GM13976 (cell line): ENCODE results near the gene HBG1.
A peak's percentile ranks its signal among the peaks of the same experiment; 100 is the strongest.
"Not testable (repeated sequence)": the region's sequence is repeated elsewhere in the genome, so short reads cannot be mapped to it uniquely, and the experiment has no call there.

ENCODE experiments used
- DNase-seq: peaks from one replicate; pipeline ENCODE4 v3.0.0; 2012; ENCODE audit warnings: low spot score
- in situ Hi-C: fragments of 300-500 bp; cut with MboI; formaldehyde crosslinking; loops from one replicate; pipeline ENCODE4 v1.12.0; 2022; ENCODE audit warnings: low sequenced_read_pairs, mixed read lengths, inconsistent platforms; ENCODE audit not compliant: unreplicated experiment
- TF ChIP-seq, protein P1 (sequence below): IDR thresholded peaks from 2 replicates; pipeline ENCODE4 v1.5.1; 2012; ENCODE audit warnings: borderline replicate concordance, mild to moderate bottlenecking; ENCODE audit not compliant: insufficient read depth; ENCODE audit errors: extremely low read depth, missing control alignments, control extremely low read depth

HBG1 gene

DNA sequence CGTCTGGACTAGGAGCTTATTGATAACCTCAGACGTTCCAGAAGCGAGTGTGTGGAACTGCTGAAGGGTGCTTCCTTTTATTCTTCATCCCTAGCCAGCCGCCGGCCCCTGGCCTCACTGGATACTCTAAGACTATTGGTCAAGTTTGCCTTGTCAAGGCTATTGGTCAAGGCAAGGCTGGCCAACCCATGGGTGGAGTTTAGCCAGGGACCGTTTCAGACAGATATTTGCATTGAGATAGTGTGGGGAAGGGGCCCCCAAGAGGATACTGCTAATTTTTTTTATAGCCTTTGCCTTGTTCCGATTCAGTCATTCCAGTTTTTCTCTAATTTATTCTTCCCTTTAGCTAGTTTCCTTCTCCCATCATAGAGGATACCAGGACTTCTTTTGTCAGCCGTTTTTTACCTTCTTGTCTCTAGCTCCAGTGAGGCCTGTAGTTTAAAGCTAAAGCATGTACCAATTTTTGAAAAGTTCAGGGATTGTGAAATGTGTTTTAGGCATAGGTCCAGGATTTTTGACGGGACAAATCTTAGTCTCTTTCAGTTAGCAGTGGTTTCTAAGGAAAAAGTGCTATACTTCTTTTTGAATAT is at the start of gene HBG1:
Gene HBG1 (minus strand): TSS at position 51 of the 590 bp plus-strand sequence. CDS start 53 bp downstream, outside the sequence.
- DNase-seq, in situ Hi-C loops: not testable (repeated sequence)

DNA sequence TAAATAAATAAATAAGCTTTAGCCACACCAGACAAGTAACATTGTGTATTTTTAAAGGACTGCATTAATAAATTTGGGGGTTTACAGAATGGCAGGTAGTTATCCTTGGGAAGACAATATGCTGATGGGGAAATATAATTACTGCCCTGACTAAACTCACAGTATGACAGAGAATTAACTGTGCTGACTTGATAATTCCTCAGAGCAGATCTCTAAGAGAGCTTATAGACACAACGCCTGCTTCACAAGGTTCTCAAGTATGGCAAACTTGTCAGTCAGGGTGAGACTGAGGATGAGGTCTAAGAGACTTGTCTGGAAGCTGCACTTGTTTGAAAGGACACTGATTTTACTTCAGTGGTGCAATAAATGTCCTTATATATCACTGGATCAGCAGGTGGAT is 48.8 kb upstream of the HBG1 start:
- in situ Hi-C loops, result no loop called here

DNA sequence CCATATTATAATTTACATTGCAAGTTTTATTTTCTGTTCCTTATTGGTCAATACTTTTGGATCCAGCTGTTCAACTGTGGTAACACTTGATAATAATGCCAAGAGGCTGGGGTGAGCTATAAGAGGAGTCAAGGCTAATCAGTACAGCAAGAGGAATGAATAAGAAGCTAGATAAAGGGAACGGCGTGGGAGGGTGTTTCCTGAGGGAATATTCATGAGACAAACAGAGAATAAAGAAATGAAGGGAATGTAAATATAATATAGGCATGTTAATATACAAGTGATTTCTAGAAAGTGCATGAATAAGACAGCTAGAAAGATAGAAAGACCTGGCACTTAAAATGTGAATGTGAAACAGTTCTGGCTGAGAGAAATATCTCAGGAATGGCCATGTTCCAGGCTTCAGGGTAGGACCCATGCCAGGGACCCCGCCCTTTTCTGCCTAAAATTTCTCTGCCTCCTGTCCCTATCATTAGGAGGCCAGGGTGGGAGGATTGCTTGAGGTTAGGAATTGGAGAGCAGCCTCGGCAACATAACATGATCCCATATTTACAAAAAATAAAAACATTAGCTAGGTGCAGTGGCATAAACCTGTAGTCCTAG is 48.2 kb upstream of the HBG1 start:
- TF ChIP-seq, protein P1, sequence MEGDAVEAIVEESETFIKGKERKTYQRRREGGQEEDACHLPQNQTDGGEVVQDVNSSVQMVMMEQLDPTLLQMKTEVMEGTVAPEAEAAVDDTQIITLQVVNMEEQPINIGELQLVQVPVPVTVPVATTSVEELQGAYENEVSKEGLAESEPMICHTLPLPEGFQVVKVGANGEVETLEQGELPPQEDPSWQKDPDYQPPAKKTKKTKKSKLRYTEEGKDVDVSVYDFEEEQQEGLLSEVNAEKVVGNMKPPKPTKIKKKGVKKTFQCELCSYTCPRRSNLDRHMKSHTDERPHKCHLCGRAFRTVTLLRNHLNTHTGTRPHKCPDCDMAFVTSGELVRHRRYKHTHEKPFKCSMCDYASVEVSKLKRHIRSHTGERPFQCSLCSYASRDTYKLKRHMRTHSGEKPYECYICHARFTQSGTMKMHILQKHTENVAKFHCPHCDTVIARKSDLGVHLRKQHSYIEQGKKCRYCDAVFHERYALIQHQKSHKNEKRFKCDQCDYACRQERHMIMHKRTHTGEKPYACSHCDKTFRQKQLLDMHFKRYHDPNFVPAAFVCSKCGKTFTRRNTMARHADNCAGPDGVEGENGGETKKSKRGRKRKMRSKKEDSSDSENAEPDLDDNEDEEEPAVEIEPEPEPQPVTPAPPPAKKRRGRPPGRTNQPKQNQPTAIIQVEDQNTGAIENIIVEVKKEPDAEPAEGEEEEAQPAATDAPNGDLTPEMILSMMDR, result no peak
- in situ Hi-C loops, result no loop called here

More for the DNA sequence above, 48.8 kb upstream of the HBG1 start:
- no peak for DNase-seq
- TF ChIP-seq, protein P1, result no peak

DNA sequence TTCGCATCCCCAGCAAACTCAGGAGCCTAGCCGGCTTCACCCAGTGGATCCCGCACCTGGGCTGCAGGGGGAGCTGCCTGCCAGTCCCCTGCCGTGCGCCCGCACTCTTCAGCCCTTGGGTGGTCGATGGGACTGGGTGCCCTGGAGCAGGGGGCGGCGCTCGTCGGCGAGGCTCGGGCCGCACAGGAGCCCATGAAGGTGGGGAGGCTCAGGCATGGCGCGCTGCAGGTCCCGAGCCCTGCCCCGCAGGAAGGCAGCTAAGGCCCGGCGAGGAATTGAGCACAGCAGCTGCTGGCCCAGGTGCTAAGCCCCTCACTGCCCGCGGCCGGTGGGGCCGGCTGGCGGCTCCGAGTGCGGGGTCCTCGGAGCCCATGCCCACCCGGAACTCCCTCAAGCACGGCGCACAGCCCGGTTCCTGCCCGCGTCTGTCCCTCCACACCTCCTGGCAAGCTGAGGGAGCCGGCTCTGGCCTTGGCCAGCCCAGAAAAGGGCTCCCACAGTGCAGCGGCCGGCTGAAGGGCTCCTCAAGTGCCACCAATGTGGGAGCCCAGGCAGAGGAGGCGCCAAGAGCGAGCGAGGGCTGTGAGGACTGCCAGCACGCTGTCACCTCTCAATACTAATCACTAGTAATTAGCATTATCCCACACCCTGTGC is 44.8 kb upstream of the HBG1 start:
- DNase-seq, in situ Hi-C loops: not testable (repeated sequence)

More for the DNA sequence above, 48.2 kb upstream of the HBG1 start:
- no peak for DNase-seq

DNA sequence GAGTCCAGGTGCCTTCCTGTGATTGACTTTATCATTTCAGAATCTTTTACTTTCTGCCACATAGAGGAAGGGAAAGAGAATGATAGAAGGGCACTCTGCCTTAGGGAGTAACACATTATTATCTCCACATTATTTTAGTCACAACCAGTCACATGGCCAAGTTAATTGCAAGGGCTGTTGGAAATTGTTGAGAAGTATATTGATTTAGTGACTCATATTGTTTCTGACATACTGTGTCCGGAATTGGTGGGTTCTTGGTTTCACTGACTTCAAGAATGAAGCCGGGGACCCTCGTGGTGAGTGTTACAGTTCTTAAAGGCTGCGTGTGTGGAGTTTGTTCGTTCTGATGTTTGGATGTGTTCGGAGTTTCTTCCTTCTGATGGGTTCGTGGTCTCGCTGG is 43.4 kb upstream of the HBG1 start:
- TF ChIP-seq, protein P1, result no peak
- in situ Hi-C loops, result no loop called here
- DNase-seq, result no peak

DNA sequence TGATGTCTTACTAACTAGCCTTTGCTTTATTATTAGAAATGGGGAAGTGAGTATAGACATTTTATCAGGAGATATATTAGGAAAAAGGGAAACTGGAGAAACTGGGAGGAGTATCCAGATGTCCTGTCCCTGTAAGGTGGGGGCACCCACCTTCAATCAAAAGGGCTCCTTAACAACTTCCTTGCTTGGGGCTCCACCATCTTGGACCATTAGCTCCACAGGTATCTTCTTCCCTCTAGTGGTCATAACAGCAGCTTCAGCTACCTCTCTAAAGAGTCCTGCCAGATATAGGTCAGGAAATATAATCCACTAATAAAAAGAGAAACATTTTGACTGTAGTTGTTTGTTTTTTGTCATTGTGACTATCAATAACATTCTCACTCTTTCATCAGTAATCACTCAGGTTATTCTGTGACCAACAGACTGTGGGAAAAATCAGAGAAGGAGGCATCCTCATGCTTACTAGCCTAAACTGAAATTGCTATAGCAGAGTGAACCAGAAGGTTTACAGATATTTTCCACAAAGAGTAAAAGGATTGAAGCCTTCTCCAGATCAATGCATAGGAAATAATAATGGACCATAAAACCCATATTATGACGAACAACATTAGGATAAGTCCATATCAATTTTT is 41.7 kb upstream of the HBG1 start:
- DNase-seq, result peak; percentile 38
- TF ChIP-seq, protein P1, result peak; percentile 42
- in situ Hi-C loops, result no loop called here

DNA sequence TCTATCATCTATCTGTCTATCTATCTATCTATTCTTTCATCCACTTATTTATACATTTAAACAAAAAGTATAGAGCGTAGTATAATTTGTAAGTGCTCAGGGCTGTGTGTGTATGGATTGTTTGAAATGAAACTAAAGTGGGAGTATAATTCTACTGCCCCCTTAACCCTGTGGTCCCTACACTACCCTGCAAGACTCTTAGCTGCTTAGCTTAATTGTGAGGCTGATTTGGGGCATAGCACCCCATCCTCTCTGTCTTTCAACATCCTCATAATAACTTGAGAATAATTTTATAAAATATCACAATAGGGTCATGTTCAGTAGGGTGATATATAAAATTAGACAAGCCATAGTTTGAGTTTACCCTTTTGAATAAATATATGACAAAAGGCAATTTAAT is 40.4 kb upstream of the HBG1 start:
- in situ Hi-C loops, result no loop called here
- no peak for DNase-seq
- TF ChIP-seq, protein P1, result no peak
